Spinal cord (tissue), 10 donors: Measurements from ENCODE around the gene UQCR11. TPM values are rescaled to one million over a fixed set of nuclear protein-coding genes. Genes with fewer than 3 reads are reported as not detected.

Source experiments
- DNase-seq, 6 donors: peaks; one replicate each; pipeline versions ENCODE4 v3.0.0 to v3.0.0-alpha.2; 2013 to 2015; ENCODE audit warnings: low spot score in 6 of 6, low read depth in 4 of 6
- H3K27ac ChIP-seq: one replicate; pipeline ENCODE4 v1.5.1; 2013; ENCODE audit warnings: low read depth, low read length, control low read depth
- H3K27me3 ChIP-seq: one replicate; pipeline ENCODE4 v1.6.1; 2013; ENCODE audit warnings: low read length; ENCODE audit not compliant: control insufficient read depth, insufficient read depth
- H3K36me3 ChIP-seq: one replicate; pipeline ENCODE4 v1.6.1; 2013; ENCODE audit warnings: low read length; ENCODE audit not compliant: control insufficient read depth, insufficient read depth
- H3K4me1 ChIP-seq: one replicate; pipeline ENCODE4 v1.6.1; 2013; ENCODE audit warnings: low read length; ENCODE audit not compliant: control insufficient read depth, insufficient read depth
- H3K4me3 ChIP-seq: one replicate; pipeline ENCODE4 v1.5.1; 2013; ENCODE audit warnings: low read depth, low read length, control low read depth
- H3K9me3 ChIP-seq: one replicate; pipeline ENCODE4 v1.6.1; 2013; ENCODE audit warnings: low read length; ENCODE audit not compliant: control insufficient read depth, insufficient read depth
- WGBS: methylation state at CpG from one replicate; pipeline ENCODE4 v1.1.5; 2013; ENCODE audit warnings: missing lambda C conversion rate; ENCODE audit not compliant: insufficient coverage; 5-methylcytosine and 5-hydroxymethylcytosine counted together
- polyA plus RNA-seq, 2 donors: library from polyadenylated mRNA; unstranded; fragments of 120-200 nt; gene quantifications; one replicate each; pipeline ENCODE4 v1.2.1, GENCODE V29; 2013; ENCODE audit not compliant: insufficient read length in 2 of 2
- total RNA-seq, 2 donors: library from RNA; depleted of rRNA in 1 of 2; stranded (reverse); fragments of 120-200 nt in 1 of 2; fragments of >200 nt in 1 of 2; gene quantifications; one replicate each; pipeline versions ENCODE4 v1.2.3 to v1.2.4, GENCODE V29; 2013 to 2014
- donor health status: healthy.

The UQCR11 gene
- total and polyA plus RNA-seq, 4 donors = 60.4 to 203 (median 184) TPM

- no peaks in the 10 kb centered on the region for H3K9me3 ChIP-seq
- no peak overlapping the region for H3K4me3 ChIP-seq
- no peak for DNase-seq
- no peak overlapping the region for H3K27ac ChIP-seq
- no peaks in the 10 kb centered on the region for H3K27me3 ChIP-seq
- 92% methylated on average over 16 of the region's 16 CpGs for WGBS
- H3K4me1 ChIP-seq = peaks cover 13% of the 10 kb centered on the region
- H3K36me3 ChIP-seq = peaks cover 64% of the 10 kb centered on the region
Observed at GRCh38 chr19:1609680-1610474, 4.6 kb upstream of the UQCR11 start.

GRCh38 chr19:1609103-1609396 is 3.8 kb upstream of the UQCR11 start:
- Histone ChIP-seq H3K4me1 (peaks cover 22% of the 10 kb centered on the region), H3K27me3 (no peaks in the 10 kb centered on the region), H3K4me3 (no peak overlapping the region), H3K9me3 (no peaks in the 10 kb centered on the region), H3K36me3 (peaks cover 56% of the 10 kb centered on the region), H3K27ac (no peak overlapping the region)
- WGBS = 61% methylated on average over 6 of the region's 10 CpGs
- DNase-seq = no peak

GRCh38 chr19:1608359-1609102 is 3.3 kb upstream of the UQCR11 start:
- no peak for DNase-seq
- peaks cover 54% of the 10 kb centered on the region for H3K36me3 ChIP-seq

GRCh38 chr19:1606138-1606651 is 933 bp upstream of the UQCR11 start:
- Histone ChIP-seq H3K27ac (peak overlapping the region; percentile 99), H3K4me3 (peak overlapping the region; percentile 92), H3K4me1 (peaks cover 37% of the 10 kb centered on the region), H3K27me3 (no peaks in the 10 kb centered on the region), H3K9me3 (no peaks in the 10 kb centered on the region), H3K36me3 (peaks cover 54% of the 10 kb centered on the region)
- no peak for DNase-seq
- WGBS = 29% methylated on average over 15 of the region's 16 CpGs

More at GRCh38 chr19:1608359-1609102, 3.3 kb upstream of the UQCR11 start:
- Histone ChIP-seq H3K27me3 (no peaks in the 10 kb centered on the region), H3K9me3 (no peaks in the 10 kb centered on the region), H3K4me3 (no peak overlapping the region), H3K4me1 (peaks cover 27% of the 10 kb centered on the region), H3K27ac (no peak overlapping the region)
- 81% methylated on average over 22 of the region's 23 CpGs for WGBS

- H3K27me3 ChIP-seq = no peaks in the 10 kb centered on the region
- WGBS = 92% methylated on average over 8 of the region's 21 CpGs
- H3K27ac ChIP-seq = no peak overlapping the region
- DNase-seq = no peak
- H3K4me1 ChIP-seq = peaks cover 37% of the 10 kb centered on the region
- H3K4me3 ChIP-seq = no peak overlapping the region
- H3K9me3 ChIP-seq = no peaks in the 10 kb centered on the region
- H3K36me3 ChIP-seq = peaks cover 62% of the 10 kb centered on the region
Observed at GRCh38 chr19:1602091-1602707, 3.1 kb downstream of the UQCR11 start.

GRCh38 chr19:1601613-1602064 is 3.6 kb downstream of the UQCR11 start:
- Histone ChIP-seq H3K27ac (no peak overlapping the region), H3K27me3 (no peaks in the 10 kb centered on the region), H3K4me1 (peaks cover 36% of the 10 kb centered on the region), H3K4me3 (no peak overlapping the region), H3K9me3 (no peaks in the 10 kb centered on the region), H3K36me3 (peaks cover 68% of the 10 kb centered on the region)
- WGBS = 89% methylated on average over 11 of the region's 14 CpGs
- DNase-seq = no peak

GRCh38 chr19:1599460-1599846 is 5.8 kb downstream of the UQCR11 start:
- peaks cover 84% of the 10 kb centered on the region for H3K36me3 ChIP-seq
- no peak for DNase-seq
- WGBS = 95% methylated on average over 13 of the region's 15 CpGs
- peaks cover 19% of the 10 kb centered on the region for H3K4me1 ChIP-seq
- H3K9me3 ChIP-seq = no peaks in the 10 kb centered on the region
- no peak overlapping the region for H3K27ac ChIP-seq
- H3K27me3 ChIP-seq = no peaks in the 10 kb centered on the region
- no peak overlapping the region for H3K4me3 ChIP-seq

- no peaks in the 10 kb centered on the region for H3K27me3 ChIP-seq
- H3K4me1 ChIP-seq = peaks cover 14% of the 10 kb centered on the region
- WGBS = 93% methylated on average over 15 of the region's 20 CpGs
- H3K36me3 ChIP-seq = peaks cover 89% of the 10 kb centered on the region
- no peak for DNase-seq
- H3K4me3 ChIP-seq = no peak overlapping the region
- H3K9me3 ChIP-seq = no peaks in the 10 kb centered on the region
- H3K27ac ChIP-seq = no peak overlapping the region
Observed at GRCh38 chr19:1598777-1599459, 6.3 kb downstream of the UQCR11 start.

- Histone ChIP-seq H3K36me3 (peaks cover 49% of the 10 kb centered on the region), H3K27ac (no peak overlapping the region), H3K27me3 (no peaks in the 10 kb centered on the region), H3K4me1 (peaks cover 28% of the 10 kb centered on the region), H3K9me3 (no peaks in the 10 kb centered on the region), H3K4me3 (peak overlapping the region; percentile 66)
- WGBS = 47% methylated on average over 8 of the region's 10 CpGs
- DNase-seq = no peak
Observed at GRCh38 chr19:1593501-1593772, 11.8 kb downstream of the UQCR11 start.
